Fibroblast of the aortic adventitia (primary cell): ENCODE measurements around the gene RNF38. TPM values are rescaled to one million over a fixed set of nuclear protein-coding genes. Genes with fewer than 3 reads are reported as not detected.
"Not testable (repeated sequence)": the region's sequence is repeated elsewhere in the genome, so short reads cannot be mapped to it uniquely, and the experiment has no call there.

Source experiments
- DNase-seq: peaks from one replicate; pipeline ENCODE4 v3.0.0-alpha.2; 2010; ENCODE audit warnings: low read depth
- H3K4me3 ChIP-seq: 2 replicates; pipeline ENCODE4 v1.5.1; 2011; ENCODE audit warnings: low read depth, mild to moderate bottlenecking, control low read depth, low read length, moderate library complexity
- CTCF ChIP-seq: IDR thresholded peaks from 2 replicates; pipeline ENCODE4 v1.5.1; 2011; ENCODE audit warnings: mild to moderate bottlenecking, low read length, control low read depth, inconsistent platforms; ENCODE audit not compliant: insufficient read depth
- total RNA-seq: library from RNA; depleted of rRNA; stranded (reverse); fragments of >200 nt; gene quantifications from 2 replicates; pipeline ENCODE4 v1.2.3, GENCODE V29; 2012; ENCODE audit warnings: low replicate concordance

The RNF38 gene
- total RNA-seq, 1 donor = 18.3 TPM

DNA sequence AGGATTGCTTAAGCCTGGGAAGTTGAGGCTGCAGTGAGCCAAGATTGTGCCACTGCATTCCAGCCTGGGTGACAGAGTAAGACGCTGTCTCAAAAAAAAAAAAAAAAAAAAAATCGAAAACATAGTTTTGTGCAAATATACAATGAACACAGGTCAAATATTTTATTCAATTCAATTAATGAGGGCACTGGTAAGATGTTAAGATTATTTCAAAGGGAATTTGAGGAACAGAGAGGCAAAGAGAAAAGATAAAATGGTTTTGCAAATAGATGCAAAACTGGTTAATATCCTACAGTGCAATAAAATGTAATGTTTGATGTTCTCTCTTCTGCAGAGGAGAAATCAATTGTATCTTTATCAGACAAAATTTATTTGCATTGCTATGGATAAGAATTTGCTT, 102.3 kb downstream of the RNF38 start:
- DNase-seq = no peak
- TF ChIP-seq CTCF = no peak
- H3K4me3 ChIP-seq = no peak overlapping the region

GRCh38 chr9:36294996-36295395, 105.1 kb downstream of the RNF38 start:
- not testable (repeated sequence) for H3K4me3 ChIP-seq, DNase-seq

DNA sequence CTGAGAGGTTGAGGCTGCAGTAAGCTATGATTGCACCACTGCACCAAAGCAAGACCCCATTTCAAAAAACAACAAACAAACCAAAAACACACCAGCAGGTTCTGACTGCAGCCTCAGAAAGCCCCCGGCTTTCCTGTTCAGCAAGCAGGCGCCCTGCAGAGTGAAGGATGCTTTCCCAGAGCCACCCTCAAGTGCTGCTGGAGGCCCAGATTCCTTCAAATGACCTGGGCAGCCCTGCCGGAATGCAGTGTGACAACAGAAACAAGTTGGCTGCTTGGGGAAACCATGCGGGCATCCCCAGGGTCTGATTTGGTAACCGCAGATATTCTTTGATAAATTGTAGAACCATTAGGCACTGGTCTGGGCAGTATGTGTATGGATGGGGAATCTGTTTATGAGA, 106.2 kb downstream of the RNF38 start:
- no peak for TF ChIP-seq CTCF
- H3K4me3 ChIP-seq = no peak overlapping the region
- DNase-seq = no peak

GRCh38 chr9:36293171-36293570, 106.9 kb downstream of the RNF38 start:
- H3K4me3 ChIP-seq = no peak overlapping the region
- no peak for DNase-seq
- no peak for TF ChIP-seq CTCF

DNA sequence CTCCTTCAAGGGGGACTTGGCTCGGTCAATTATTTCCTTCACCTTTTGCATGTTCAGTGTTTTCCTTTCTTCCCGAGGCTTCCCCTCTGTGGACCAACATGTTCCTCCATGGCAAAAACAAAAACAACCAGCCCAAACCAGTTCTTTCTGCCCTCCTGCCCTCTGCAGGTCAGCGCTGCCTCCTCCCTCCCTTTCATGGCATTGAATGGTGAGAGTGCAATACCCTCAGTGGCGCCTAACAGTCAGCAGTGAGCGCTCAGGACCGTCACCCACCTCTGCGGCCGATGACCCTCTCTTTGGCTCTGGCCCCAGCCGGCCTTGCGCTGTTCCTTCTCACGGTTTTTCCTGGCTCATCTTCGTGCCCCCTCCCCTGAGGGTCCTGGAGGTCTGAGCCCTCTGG, 107.4 kb downstream of the RNF38 start:
- no peak overlapping the region for H3K4me3 ChIP-seq
- TF ChIP-seq CTCF = no peak
- DNase-seq = no peak

GRCh38 chr9:36290996-36291395, 109.1 kb downstream of the RNF38 start:
- no peak for DNase-seq
- H3K4me3 ChIP-seq = no peak overlapping the region
- no peak for TF ChIP-seq CTCF

DNA sequence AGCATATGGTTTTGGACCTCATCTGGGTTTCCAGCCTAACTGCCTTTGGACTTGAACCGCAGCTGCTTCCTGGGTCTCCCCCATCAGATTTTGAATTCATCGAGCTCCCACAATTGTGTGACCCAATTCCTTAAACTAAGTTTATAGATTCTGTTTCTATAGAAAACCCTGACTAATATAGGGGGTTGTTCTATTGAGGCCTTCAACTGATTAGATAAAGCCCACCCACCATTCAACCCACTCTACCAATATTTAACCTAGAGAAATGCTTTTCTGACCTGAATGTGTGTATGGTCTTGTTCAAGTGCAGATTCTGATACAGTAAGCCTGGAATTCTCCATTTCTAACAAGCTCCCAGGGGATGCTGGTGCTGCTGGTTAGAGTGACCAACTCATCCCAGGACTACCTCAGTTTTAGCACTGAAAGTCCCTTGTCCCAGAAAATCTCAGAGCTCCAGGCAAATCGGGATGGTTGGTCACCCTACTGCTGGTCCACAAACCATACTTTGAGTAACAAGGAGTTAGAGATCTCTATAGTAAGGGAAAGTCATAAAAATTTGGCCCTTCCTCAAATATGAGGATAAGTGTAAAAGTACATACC, 110.1 kb downstream of the RNF38 start:
- no peak overlapping the region for H3K4me3 ChIP-seq
- no peak for TF ChIP-seq CTCF
- no peak for DNase-seq
